Lung (tissue), 12 donors: ENCODE results near the gene NDUFAF8. TPM values are rescaled to one million over a fixed set of nuclear protein-coding genes. Genes with fewer than 3 reads are reported as not detected.

Experiments used
- ATAC-seq: fragments of 200-7000 bp; cut with Tn5 transposase; one replicate; pipeline ENCODE4 v1.9.1; 2020; ENCODE audit warnings: moderate number of reproducible peaks; ENCODE audit not compliant: insufficient read depth, low FRiP score
- DNase-seq, 3 donors: peaks; one replicate each; pipeline ENCODE4 v3.0.0-alpha.2; 2013 to 2017
- H3K27ac ChIP-seq, 2 donors: one replicate each; pipeline ENCODE4 v1.5.1; 2013; ENCODE audit warnings: mild to moderate bottlenecking in 2 of 2, moderate library complexity in 2 of 2, control low read depth in 1 of 2, inconsistent platforms in 1 of 2, low read depth in 1 of 2, low read length in 1 of 2
- H3K27me3 ChIP-seq, 3 donors: one replicate each; pipeline ENCODE4 v1.5.1; 2013; ENCODE audit warnings: low read length in 2 of 3; ENCODE audit not compliant: control insufficient read depth in 3 of 3, insufficient read depth in 3 of 3
- H3K36me3 ChIP-seq, 4 donors: one replicate each; pipeline ENCODE4 v1.5.1; 2013; ENCODE audit warnings: low read length in 4 of 4, mild to moderate bottlenecking in 1 of 4, moderate library complexity in 1 of 4; ENCODE audit not compliant: control insufficient read depth in 4 of 4, insufficient read depth in 4 of 4
- H3K4me1 ChIP-seq, 5 donors: one replicate each; pipeline ENCODE4 v1.5.1; 2013; ENCODE audit warnings: low read length in 5 of 5, mild to moderate bottlenecking in 2 of 5, moderate library complexity in 1 of 5; ENCODE audit not compliant: control insufficient read depth in 5 of 5, insufficient read depth in 5 of 5
- H3K4me3 ChIP-seq: one replicate; pipeline ENCODE4 v1.5.1; 2013; ENCODE audit warnings: mild to moderate bottlenecking, control low read depth, moderate library complexity
- H3K9ac ChIP-seq, 2 donors: one replicate each; pipeline ENCODE4 v1.5.1; 2013; ENCODE audit warnings: low read length in 2 of 2, control low read depth in 1 of 2; ENCODE audit not compliant: insufficient read depth in 1 of 2
- H3K9me3 ChIP-seq, 4 donors: one replicate each; pipeline ENCODE4 v1.5.1; 2013; ENCODE audit warnings: low read length in 3 of 4, mild to moderate bottlenecking in 1 of 4, moderate library complexity in 1 of 4; ENCODE audit not compliant: control insufficient read depth in 4 of 4, insufficient read depth in 3 of 4
- WGBS, 2 donors: extraction: QIAGEN DNeasy Blood & Tissue Kit; methylation state at CpG; one replicate each; pipeline ENCODE4 v1.1.7; 2013; 5-methylcytosine and 5-hydroxymethylcytosine counted together
- polyA plus RNA-seq, 2 donors: library from polyadenylated mRNA; stranded (reverse); fragments of 200-250 nt; gene quantifications; one replicate each; pipeline ENCODE4 v1.2.1, GENCODE V29; 2013
- total RNA-seq, 2 donors: library from RNA; depleted of rRNA in 1 of 2; stranded (reverse); fragments of >200 nt in 1 of 2; gene quantifications; one replicate each; pipeline ENCODE4 v1.2.1, GENCODE V29; 2014 to 2021
- TF ChIP-seq, protein P1 (sequence below): IDR thresholded peaks from 2 replicates; pipeline ENCODE4 v1.5.1; 2012; ENCODE audit warnings: mild to moderate bottlenecking; ENCODE audit errors: control extremely low read depth, extremely low read depth
- donor health status: control.
- donor health status: control.
- donor health status: Bipolar disorder and iron deficiency.
- donor health status: healthy.
- donor health status: DM: yes; HTN: yes; CAD: no.

Gene NDUFAF8
- total and polyA plus RNA-seq, 4 donors: 12.7 to 51.1 (median 29.9) TPM

GRCh38 chr17:81240761-81241160 is 1.6 kb downstream of the NDUFAF8 start:
- Histone ChIP-seq H3K36me3 (peaks cover 0 to 14% (median 0%) of the 10 kb centered on the region in 4 donors), H3K4me1 (peaks cover 0 to 19% (median 9%) of the 10 kb centered on the region in 5 donors), H3K27ac (no peak overlapping the region), H3K9me3 (no peaks in the 10 kb centered on the region), H3K27me3 (no peaks in the 10 kb centered on the region), H3K9ac (no peak overlapping the region), H3K4me3 (no peak overlapping the region)
- no peak for ATAC-seq
- DNase-seq: no peak
- WGBS, 2 donors: 79 to 81% methylated on average over 8 of the region's 8 CpGs
- TF ChIP-seq, protein P1, sequence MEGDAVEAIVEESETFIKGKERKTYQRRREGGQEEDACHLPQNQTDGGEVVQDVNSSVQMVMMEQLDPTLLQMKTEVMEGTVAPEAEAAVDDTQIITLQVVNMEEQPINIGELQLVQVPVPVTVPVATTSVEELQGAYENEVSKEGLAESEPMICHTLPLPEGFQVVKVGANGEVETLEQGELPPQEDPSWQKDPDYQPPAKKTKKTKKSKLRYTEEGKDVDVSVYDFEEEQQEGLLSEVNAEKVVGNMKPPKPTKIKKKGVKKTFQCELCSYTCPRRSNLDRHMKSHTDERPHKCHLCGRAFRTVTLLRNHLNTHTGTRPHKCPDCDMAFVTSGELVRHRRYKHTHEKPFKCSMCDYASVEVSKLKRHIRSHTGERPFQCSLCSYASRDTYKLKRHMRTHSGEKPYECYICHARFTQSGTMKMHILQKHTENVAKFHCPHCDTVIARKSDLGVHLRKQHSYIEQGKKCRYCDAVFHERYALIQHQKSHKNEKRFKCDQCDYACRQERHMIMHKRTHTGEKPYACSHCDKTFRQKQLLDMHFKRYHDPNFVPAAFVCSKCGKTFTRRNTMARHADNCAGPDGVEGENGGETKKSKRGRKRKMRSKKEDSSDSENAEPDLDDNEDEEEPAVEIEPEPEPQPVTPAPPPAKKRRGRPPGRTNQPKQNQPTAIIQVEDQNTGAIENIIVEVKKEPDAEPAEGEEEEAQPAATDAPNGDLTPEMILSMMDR: no peak

DNA sequence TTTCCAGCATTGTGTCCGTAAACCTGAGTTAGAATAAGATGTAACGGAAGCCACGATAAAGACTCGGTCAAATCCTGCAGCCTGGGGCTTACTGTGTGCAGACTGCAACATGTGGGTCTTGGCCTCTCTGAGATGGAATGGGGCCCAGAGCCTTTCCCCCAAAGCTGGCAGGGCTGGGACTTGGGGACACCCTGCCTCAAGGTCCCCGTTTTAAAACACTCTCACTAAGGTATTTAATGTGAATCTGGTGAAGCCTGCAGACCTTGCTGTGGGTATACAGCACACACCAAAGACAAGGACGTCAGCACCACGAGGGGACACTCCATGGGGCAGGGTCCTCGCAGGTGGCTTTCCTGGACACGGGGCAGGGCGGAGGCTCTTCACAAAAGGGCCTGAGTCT is 2.1 kb downstream of the NDUFAF8 start:
- WGBS, 2 donors: 89 to 91% methylated on average over 10 of the region's 10 CpGs
- DNase-seq: no peak

GRCh38 chr17:81241648-81242420 is 2.7 kb downstream of the NDUFAF8 start:
- 51 to 58% methylated on average over 26 of the region's 26 CpGs for WGBS, 2 donors
- H3K27ac ChIP-seq: no peak overlapping the region
- TF ChIP-seq, protein P1: peak; percentile 40
- DNase-seq (peak in 2 of 3 donors; percentile 36 to 53), ATAC-seq (no peak)
- no peak overlapping the region for H3K4me3 ChIP-seq
- no peaks in the 10 kb centered on the region for H3K27me3 ChIP-seq
- peaks cover 0 to 19% (median 9%) of the 10 kb centered on the region in 5 donors for H3K4me1 ChIP-seq
- H3K9me3 ChIP-seq: no peaks in the 10 kb centered on the region
- peaks cover 0 to 18% (median 0%) of the 10 kb centered on the region in 4 donors for H3K36me3 ChIP-seq
- no peak overlapping the region for H3K9ac ChIP-seq

More for the DNA sequence above, 2.1 kb downstream of the NDUFAF8 start:
- H3K36me3 ChIP-seq: peaks cover 0 to 14% (median 0%) of the 10 kb centered on the region in 4 donors
- peaks cover 0 to 19% (median 9%) of the 10 kb centered on the region in 5 donors for H3K4me1 ChIP-seq
- H3K9ac ChIP-seq: no peak overlapping the region
- no peaks in the 10 kb centered on the region for H3K9me3 ChIP-seq
- no peak overlapping the region for H3K27ac ChIP-seq
- no peak overlapping the region for H3K4me3 ChIP-seq
- H3K27me3 ChIP-seq: no peaks in the 10 kb centered on the region
- no peak for ATAC-seq
- TF ChIP-seq, protein P1: no peak
